ENCODE results near the gene PRRG3. TPM values are rescaled to one million over a fixed set of nuclear protein-coding genes. Genes with fewer than 3 reads are reported as not detected.

Gene PRRG3
- total and polyA plus RNA-seq, 2 of the 4 experiments (the other 2 are of a cell fraction): not detected

DNA sequence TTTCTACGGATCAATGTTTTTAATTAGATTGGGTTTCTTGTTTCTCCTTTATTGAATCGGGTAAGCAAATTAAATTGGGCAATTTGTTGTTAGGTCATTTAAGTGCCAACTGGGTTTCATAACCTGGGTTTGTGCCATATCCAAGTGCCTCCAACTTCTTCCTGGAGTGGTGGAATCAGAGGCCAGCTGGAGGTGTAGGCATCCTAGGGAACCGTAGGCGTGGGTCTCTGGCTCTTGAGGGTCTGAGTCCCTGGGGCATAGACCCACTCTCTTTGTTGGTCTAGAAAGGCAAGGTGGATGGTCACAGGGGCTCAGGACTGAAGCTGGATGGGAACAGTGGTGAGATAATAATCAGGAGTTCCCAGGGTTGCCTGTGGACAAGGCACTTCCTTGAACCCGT, 57.6 kb downstream of the PRRG3 start:
- H2AFZ ChIP-seq (replicated peaks; ENCODE audit: low read length, poor library complexity): no peak overlapping the region
- H3K4me3 ChIP-seq (ENCODE audit: insufficient read depth, low read depth, low read length): no peak overlapping the region
- intact Hi-C loops (cut with micrococcal nuclease) (loop anchor here (5.0 kb wide), 1 partner anchor 884 kb away; the partner anchor contains the start of gene GABRQ), dilution Hi-C loops (cut with HindIII; ENCODE audit: low sequenced_read_pairs, unreplicated experiment) (no loop called here), in situ Hi-C loops (cut with MboI; ENCODE audit: low sequenced_read_pairs) (loop anchor here (25.0 kb wide), 1 partner anchor 884 kb away; the partner anchor contains the start of gene GABRQ)
- no peak overlapping the region for H3K9ac ChIP-seq (ENCODE audit: low read depth, low read length)
- H2AK5ac ChIP-seq (ENCODE audit: low read depth, low read length): no peak overlapping the region
- H3K56ac ChIP-seq (ENCODE audit: extremely low read depth, insufficient read depth, low read length): no peak overlapping the region
- H2BK120ac ChIP-seq (ENCODE audit: low read depth, low read length): no peak overlapping the region
- H3K18ac ChIP-seq (ENCODE audit: low read depth, low read length): no peak overlapping the region
- no peak overlapping the region for H2AK9ac ChIP-seq (replicated peaks; ENCODE audit: low read depth, low read length, poor library complexity)
- H3K27me3 ChIP-seq (ENCODE audit: control insufficient read depth, insufficient read depth, low read length): no peaks in the 10 kb centered on the region
- H3K79me1 ChIP-seq (ENCODE audit: low read depth in 1 of 2, low read length in 2 of 2): no peaks in the 10 kb centered on the region
- no peak overlapping the region for H4K91ac ChIP-seq (ENCODE audit: insufficient read depth, low read depth, low read length)
- no peak for ATAC-seq (ENCODE audit: low read depth)
- no peak overlapping the region for H3K4ac ChIP-seq (ENCODE audit: low read depth, low read length)
- peaks cover 4% of the 10 kb centered on the region; the same call in 1 of the 2 replicates for H3K9me3 ChIP-seq (ENCODE audit: control insufficient read depth, insufficient read depth, low read length)
- H3K36me3 ChIP-seq (ENCODE audit: control insufficient read depth, insufficient read depth, low read length): no peaks in the 10 kb centered on the region
- no peak for DNase-seq
- no peaks in the 10 kb centered on the region for H3K9me1 ChIP-seq (ENCODE audit: insufficient read depth, low read length)
- TF ChIP-seq MXI1 (IDR thresholded peaks at IDR 0.05; ENCODE audit: borderline replicate concordance, low read depth, low read length) (no peak), CEBPB (IDR thresholded peaks at IDR 0.05; ENCODE audit: low read depth, low read length) (no peak), MAZ (IDR thresholded peaks at IDR 0.05; ENCODE audit: borderline replicate concordance, low read depth, low read length) (no peak), RCOR1 (IDR thresholded peaks at IDR 0.05; ENCODE audit: insufficient replicate concordance, low read length) (no peak), FOS (IDR thresholded peaks at IDR 0.05; ENCODE audit: low read depth, low read length) (no peak), CHD1 (IDR thresholded peaks at IDR 0.05; ENCODE audit: low read depth, low read length) (no peak), POLR2A (IDR thresholded peaks at IDR 0.05; ENCODE audit: low read depth, low read length) (no peak), SMC3 (IDR thresholded peaks at IDR 0.05; ENCODE audit: low read depth, low read length) (no peak), MAFK (IDR thresholded peaks at IDR 0.05; ENCODE audit: low read depth, low read length) (no peak), RFX5 (IDR thresholded peaks at IDR 0.05; ENCODE audit: low read depth, low read length) (no peak), BHLHE40 (IDR thresholded peaks at IDR 0.05; ENCODE audit: low read depth, low read length) (no peak), RAD21 (IDR thresholded peaks at IDR 0.05; ENCODE audit: low read length) (no peak), NFE2L2 (IDR thresholded peaks at IDR 0.05; ENCODE audit: low read depth, low read length) (no peak)
- TF ChIP-seq, protein P1, sequence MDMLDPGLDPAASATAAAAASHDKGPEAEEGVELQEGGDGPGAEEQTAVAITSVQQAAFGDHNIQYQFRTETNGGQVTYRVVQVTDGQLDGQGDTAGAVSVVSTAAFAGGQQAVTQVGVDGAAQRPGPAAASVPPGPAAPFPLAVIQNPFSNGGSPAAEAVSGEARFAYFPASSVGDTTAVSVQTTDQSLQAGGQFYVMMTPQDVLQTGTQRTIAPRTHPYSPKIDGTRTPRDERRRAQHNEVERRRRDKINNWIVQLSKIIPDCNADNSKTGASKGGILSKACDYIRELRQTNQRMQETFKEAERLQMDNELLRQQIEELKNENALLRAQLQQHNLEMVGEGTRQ (IDR thresholded peaks at IDR 0.05; ENCODE audit: low read depth, low read length): no peak
- TF ChIP-seq, protein P2, sequence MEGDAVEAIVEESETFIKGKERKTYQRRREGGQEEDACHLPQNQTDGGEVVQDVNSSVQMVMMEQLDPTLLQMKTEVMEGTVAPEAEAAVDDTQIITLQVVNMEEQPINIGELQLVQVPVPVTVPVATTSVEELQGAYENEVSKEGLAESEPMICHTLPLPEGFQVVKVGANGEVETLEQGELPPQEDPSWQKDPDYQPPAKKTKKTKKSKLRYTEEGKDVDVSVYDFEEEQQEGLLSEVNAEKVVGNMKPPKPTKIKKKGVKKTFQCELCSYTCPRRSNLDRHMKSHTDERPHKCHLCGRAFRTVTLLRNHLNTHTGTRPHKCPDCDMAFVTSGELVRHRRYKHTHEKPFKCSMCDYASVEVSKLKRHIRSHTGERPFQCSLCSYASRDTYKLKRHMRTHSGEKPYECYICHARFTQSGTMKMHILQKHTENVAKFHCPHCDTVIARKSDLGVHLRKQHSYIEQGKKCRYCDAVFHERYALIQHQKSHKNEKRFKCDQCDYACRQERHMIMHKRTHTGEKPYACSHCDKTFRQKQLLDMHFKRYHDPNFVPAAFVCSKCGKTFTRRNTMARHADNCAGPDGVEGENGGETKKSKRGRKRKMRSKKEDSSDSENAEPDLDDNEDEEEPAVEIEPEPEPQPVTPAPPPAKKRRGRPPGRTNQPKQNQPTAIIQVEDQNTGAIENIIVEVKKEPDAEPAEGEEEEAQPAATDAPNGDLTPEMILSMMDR (conservative IDR thresholded peaks at IDR 0.05; ENCODE audit: low read depth, low read length): no peak
- TF ChIP-seq, protein P3, sequence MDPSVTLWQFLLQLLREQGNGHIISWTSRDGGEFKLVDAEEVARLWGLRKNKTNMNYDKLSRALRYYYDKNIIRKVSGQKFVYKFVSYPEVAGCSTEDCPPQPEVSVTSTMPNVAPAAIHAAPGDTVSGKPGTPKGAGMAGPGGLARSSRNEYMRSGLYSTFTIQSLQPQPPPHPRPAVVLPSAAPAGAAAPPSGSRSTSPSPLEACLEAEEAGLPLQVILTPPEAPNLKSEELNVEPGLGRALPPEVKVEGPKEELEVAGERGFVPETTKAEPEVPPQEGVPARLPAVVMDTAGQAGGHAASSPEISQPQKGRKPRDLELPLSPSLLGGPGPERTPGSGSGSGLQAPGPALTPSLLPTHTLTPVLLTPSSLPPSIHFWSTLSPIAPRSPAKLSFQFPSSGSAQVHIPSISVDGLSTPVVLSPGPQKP (IDR thresholded peaks at IDR 0.05; ENCODE audit: borderline replicate concordance, low read depth, low read length): no peak
- H4K20me1 ChIP-seq (ENCODE audit: insufficient read depth, low read length): no peaks in the 10 kb centered on the region
- H4K5ac ChIP-seq (ENCODE audit: low read depth, low read length): no peak overlapping the region
- no peak overlapping the region for H3K14ac ChIP-seq (replicated peaks; ENCODE audit: low read depth, low read length)
- no peak overlapping the region for H2BK5ac ChIP-seq (ENCODE audit: low read depth, low read length, poor library complexity, severe bottlenecking)
- H2BK20ac ChIP-seq (ENCODE audit: low read depth, low read length): no peak overlapping the region
- no peaks in the 10 kb centered on the region for H3K4me1 ChIP-seq (ENCODE audit: control insufficient read depth, insufficient read depth, low read length)
- BruUV-seq (replicated peaks): no TSS peak
- ChIA-PET CTCF (no interaction called here), POLR2A (ENCODE audit: unreplicated experiment) (no interaction called here)
- WGBS, 2 experiments (ENCODE audit: extremely low coverage in 2 of 2, insufficient read length in 1 of 2): 16% methylated on average over 3 of the region's 5 CpGs; no CpG with 5 or more reads in 1 of the 2 experiments
- no peak overlapping the region for H2BK15ac ChIP-seq (ENCODE audit: low read depth, low read length)
- no peak overlapping the region for H3K27ac ChIP-seq (ENCODE audit: insufficient read depth, low read length)
- H4K8ac ChIP-seq (ENCODE audit: low read depth in 2 of 2, low read length in 2 of 2): no peak overlapping the region
- H3K23ac ChIP-seq (ENCODE audit: low read depth, low read length): no peak overlapping the region
- no peak overlapping the region for H3K4me2 ChIP-seq (ENCODE audit: low read depth, low read length)
